Measurements from ENCODE around the gene FTO.

GRCh38 chr16:53852678-53853077, 148.7 kb downstream of the FTO start:
- TF ChIP-seq CTCF (IDR thresholded peaks at IDR 0.05), result no peak
- TF ChIP-seq POLR2A (IDR thresholded peaks at IDR 0.05), result no peak
